Sigmoid colon (tissue), 4 donors: ENCODE results near the gene ANKRD13D.

Experiments
- CTCF ChIP-seq, 4 experiments: fragments of 450-650 bp in 3 of 4; fragments of 200-600 bp in 1 of 4; IDR thresholded peaks; one replicate each; pipeline ENCODE4 v1.5.1; 2016 to 2019; ENCODE audit warnings: antibody characterized with exemption in 4 of 4, mild to moderate bottlenecking in 3 of 4, moderate library complexity in 2 of 4
- EP300 ChIP-seq, 4 donors: sonication (generic); formaldehyde crosslinking; IDR thresholded peaks; one replicate each; pipeline ENCODE4 v1.6.1; 2017; ENCODE audit warnings: antibody characterized with exemption in 4 of 4
- POLR2A ChIP-seq, 2 donors: fragments of 450-650 bp; IDR thresholded peaks; one replicate each; pipeline ENCODE4 v1.6.1; 2016; ENCODE audit warnings: antibody characterized with exemption in 2 of 2, mild to moderate bottlenecking in 2 of 2, moderate library complexity in 2 of 2
- POLR2AphosphoS5 ChIP-seq, 4 donors: sonication (generic); formaldehyde crosslinking; IDR thresholded peaks; one replicate each; pipeline ENCODE4 v1.6.1; 2017; ENCODE audit warnings: antibody characterized with exemption in 4 of 4

- TF ChIP-seq CTCF (IDR thresholded peaks at IDR 0.05) (no peak), POLR2AphosphoS5 (IDR thresholded peaks at IDR 0.05) (no peak), EP300 (IDR thresholded peaks at IDR 0.05) (no peak), POLR2A (IDR thresholded peaks at IDR 0.05) (no peak)
Observed at GRCh38 chr11:67310246-67311050, 21.3 kb downstream of the ANKRD13D start.
